DMS153 treated with DMSO at 0.1 percent for 48 hours (cell line): ENCODE data around the gene ASCL5.

Experiments used
- DNase-seq: peaks from one replicate; lab custom pipeline; 2025; ENCODE audit not compliant: unreplicated experiment; lab: John Stamatoyannopoulos, UW

ASCL5 gene

DNA sequence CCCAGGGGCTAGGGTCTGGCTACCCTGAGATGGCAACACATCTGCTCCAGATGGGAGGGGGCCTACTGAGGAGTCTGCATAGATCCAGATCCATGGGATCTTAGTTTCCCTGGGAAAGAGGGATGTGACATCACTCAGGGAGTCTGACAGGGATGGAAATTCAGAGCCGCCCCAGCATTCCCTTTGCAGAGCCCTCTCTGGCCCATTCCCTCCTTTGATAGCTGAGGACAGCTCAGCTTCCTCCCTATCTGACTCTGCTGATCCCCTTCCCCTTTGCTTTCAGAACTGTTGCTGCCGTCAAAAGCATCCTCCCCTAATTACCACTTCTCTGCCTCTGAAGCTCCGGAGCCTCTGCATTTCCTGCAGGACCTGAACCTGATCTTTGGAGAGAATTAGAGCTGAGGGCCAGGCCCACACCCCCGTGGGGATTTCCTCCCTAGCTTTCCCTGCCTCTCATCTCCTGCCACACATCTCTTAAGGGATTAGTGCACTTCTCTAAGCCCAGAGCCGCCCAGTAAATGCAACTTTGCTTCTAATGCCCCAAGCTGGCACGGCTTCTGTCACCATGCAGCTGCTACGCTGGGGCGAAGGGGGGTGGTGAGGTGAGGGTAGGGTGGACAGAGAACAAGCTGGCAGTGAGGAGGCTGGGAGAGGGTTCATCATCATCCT lies 9.5 kb upstream of the ASCL5 start:
- DNase-seq: no peak

DNA sequence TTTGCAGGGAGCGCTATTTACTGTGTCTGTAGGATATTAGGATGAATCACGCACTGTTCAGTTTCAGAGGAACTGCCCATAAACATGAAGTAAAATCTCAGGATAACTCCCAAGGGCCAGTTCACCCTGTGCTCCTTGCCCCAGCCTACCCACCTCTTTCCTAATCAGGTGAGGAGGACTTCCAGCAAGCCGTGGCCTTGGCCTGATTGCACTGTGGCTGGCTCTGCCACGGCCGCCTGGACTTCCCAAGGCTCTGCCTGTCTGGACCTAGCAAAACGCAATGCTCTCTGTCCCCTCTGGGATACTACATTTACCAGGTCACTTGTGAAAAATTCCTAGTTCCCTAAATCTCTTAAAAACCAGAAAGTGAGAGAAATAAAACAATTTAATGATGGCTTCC lies 7.4 kb upstream of the ASCL5 start:
- DNase-seq: no peak

DNA sequence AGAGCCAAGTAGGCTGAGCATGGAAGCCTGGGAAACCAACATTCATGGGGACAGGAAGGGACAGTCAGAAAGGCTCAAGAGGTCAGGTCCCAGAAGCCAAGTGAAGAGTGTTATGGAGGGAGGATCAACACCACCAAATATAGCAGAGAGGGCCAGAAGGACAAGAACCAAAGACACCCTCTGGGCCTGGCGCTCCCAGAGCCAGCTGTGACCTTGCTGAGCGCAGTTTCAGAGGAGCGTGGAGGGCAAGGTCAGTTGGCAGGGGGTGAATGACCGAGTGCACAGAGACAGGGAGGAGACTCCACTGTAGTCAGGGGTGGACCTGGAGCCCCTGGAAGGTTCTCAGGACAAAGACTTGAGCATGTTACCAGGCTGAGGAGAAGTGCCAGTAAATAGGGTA lies 4.4 kb upstream of the ASCL5 start:
- DNase-seq: no peak

DNA sequence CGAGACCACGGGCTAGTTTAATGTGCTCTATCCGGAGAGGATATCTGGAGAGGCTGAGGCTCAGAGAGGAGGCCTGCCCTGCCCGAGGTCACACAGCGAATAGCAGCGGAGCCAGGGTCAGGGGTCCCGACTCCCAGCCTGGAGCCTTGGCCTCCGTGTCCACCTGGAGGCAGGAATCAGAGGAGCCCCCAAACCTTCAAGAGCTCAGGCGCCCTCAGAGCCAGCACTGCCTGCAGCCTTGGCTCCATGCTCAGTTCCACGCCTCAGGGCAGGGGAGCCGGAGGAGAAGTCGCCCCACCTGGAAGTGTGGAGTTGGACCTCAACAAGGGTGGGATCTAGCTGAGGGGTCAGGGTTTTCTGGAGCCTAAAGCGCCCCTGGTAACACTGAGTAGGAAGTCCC lies 2.0 kb upstream of the ASCL5 start:
- no peak for DNase-seq

DNA sequence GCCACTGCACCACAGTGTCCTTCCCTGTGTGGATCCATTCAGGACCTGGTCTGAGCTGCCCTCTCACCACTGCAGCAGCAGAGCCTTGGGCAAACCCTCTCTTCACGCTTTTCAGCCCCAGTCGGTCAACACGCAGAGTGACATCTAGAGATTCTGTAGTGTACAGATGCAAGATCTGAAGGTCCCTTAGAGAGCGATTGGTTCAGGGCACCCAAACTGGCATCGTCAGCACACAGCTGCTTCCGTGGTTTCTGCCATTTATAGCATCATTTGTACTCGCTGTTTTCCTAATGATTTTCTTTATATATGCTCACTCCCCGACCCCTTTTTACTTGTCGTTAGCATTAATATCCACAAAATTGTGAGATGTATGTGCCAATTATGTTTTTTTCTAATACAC lies 1.5 kb upstream of the ASCL5 start:
- DNase-seq: no peak

DNA sequence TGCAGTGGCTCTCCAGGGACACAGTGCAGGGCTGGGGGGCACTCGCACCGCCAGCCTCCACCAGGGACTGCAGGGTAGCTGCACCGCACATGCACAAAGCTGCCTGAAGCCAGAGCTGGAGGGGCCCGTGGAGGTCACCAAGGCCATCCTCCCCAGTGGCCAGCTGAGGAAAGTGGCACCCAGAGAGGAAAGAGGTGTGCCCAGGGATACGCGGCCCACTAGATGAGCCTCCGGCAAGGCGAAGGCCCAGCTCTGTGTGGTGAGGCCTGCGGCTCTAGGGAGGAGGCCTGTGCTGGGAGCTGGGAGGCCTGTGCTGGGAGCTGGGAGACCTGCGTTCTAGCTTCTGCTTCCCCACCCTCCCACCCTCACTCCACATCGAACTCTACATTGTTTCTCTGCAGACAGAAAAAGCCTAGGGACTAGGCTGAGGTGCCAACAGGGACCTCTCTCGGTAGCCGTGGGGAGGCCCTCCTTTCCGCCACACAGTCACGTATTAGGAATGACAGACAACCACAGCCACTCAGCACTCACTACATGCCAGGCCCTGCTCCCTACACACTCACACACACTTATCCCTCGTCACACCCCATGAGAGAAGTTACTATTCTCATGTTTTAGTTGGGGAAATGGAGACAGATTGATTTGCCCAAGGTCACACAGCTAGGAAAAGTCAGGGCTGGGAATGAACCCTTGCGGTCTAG lies 921 bp upstream of the ASCL5 start:
- no peak for DNase-seq

DNA sequence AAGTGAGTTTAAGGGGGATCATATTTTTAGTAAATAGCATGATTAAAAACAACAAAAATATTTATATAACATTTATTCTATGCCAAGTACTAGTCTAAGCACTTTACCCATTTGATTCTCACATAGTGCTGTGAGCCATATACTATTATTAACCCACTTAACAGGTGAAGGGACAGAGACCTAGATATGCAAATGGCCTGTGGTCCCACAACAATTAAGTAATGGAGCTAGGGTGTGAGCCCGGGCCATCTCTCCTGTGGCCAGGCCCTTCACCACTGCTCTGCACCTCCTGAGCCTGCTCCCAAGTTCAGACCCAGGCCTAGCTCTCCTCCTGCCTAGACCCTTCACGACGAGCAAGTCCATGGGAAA lies 537 bp downstream of the ASCL5 start:
- no peak for DNase-seq

DNA sequence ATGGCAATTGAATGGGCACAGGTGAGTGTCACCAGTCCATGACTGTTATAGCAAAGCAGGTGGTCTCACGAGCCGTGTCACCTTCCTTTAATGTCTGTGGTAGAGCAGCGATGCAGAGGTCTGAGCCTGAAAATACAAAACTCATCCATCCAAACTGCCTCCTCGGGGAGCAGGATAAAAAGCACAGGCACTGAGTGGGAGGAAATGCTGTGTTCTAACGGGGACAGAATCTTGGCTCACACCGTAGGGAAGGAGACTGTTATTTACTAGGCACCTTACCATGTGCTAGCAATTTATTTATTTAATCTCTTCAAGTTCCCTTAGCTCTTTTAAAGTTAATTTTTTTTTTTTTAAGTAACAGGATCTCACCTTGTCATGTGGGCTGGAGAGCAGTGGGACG lies 1.2 kb downstream of the ASCL5 start:
- DNase-seq: no peak

DNA sequence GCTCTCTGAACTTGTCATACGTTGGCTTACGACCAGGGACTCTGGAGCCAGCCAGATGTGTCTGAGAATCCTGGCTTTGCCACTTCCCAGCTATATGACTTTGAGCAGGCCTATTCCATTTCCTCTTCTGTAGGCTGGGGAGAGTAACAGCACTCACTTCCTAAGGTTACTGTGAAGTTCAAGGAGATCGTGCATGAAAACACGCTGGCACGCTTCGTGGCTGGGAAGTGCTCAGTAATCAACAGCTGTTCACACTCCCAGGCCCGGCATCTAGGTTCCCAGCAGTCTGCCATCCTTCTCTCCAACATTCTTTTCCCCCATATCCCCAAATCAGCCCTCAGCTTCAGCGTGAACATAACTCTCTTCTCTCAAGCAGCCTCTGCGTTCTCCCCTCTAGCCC lies 2.0 kb downstream of the ASCL5 start:
- DNase-seq: no peak

DNA sequence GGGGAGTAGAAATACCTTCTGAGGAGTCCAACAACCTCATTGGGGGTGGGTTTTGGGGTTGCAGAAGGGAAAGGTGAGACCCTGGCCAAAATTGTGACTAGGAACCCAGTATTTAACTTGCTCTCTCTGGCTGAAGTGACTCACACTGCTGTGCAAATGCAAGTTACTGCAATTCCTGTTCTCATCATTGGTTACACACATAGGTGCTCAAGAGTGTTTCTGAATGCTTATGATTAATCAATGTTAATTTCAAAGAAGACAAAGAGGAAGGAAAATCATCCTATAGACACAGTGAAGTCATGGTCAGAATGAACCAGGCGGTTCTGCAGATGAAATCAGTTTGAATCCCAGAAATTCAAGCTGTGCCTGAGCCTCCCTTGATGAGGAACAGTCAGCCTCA lies 3.1 kb downstream of the ASCL5 start:
- DNase-seq: no peak

DNA sequence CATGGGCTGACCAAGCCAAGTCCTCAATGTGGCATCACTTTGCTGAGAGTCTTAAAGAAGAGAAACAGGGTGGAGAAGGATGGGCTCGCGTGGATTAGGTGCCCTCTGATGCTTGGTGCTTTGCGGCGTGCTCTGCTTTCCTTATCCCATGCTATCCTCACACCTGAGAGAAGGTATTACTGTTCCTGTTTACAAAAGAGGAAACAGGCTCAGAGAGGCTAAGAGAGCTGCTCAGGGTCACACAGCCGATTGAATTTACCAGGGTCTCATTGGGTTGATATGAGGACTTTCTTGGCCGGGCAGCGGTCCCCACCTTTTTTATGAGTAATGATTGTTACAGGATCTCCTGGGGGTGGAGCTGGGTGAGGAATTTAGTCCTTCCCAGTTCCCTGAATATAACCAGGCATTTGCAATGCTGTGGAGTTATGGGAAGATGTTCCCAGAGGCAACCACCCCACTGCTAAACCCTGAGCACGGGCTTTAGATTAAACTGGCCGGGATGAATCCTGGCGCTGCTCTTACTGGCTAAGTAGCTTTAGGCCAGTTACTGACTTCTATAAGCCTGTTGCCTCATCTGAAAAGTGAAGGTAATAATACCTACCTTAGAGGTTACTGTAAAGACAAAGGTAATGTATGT lies 4.5 kb downstream of the ASCL5 start:
- DNase-seq: no peak

DNA sequence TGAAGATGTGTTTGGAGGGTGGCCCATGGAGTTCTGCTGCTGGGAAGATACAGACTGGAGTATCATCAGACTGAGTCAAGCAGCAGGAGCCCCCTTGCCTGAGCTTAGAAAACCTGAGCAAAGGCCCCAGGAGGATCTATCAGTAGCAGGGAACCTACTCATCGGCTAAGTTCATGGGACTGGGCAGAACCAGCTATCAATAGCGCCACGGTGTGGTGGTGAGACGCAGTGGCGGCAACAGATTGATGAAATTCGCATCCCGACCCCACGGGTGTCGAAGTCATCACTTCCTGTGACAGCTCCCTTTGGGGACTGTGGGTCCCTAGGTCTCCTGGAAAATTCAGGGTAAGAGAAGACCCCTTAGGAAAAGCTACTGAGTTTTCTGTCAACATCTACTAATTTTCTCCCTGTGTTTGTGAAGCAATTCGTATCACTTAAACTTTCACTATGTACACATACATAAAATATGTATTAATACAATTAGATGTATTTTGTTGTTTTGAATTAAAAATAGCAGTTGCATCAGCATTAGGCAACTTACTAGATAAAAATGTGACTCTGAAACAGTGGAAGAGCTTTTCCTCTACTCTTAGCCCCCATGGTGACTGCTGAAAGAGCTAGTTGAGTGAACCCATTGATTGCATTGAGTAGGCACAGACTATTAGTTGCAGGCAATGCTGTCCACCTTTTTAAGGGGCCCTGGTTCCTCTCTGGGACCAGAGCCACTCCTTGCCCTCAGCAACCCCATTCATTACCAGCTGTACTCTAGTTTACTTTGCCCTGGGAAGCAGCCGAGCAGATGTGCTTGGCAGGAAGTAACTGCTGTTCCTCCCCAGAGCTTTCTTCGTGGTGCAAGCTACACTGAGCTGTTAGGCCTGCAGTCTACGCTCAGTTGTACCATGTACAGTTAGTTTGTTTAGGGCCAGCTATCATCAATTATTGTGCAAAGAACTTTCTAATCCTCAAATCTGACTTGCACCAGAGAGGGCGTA lies 7.5 kb downstream of the ASCL5 start:
- DNase-seq: no peak

DNA sequence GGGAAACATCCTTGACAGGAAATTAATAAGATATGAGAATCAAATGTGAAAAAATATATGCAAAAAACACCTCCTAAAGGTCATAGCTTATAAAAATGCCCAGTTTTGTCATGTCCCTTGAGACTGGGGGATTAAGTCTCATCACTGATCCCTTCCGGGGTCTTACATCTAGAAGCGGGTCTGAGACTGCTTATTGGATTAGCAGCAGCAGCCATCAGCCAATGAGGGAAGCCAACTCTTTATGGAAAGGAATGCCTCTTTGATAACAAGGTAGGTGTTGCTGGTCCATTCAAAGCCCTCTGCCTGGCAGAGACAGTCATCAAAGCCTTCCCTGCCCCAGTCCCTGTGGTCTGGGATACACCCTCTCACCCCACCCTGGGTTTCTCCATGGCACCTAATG lies 10.9 kb downstream of the ASCL5 start:
- DNase-seq: no peak

DNA sequence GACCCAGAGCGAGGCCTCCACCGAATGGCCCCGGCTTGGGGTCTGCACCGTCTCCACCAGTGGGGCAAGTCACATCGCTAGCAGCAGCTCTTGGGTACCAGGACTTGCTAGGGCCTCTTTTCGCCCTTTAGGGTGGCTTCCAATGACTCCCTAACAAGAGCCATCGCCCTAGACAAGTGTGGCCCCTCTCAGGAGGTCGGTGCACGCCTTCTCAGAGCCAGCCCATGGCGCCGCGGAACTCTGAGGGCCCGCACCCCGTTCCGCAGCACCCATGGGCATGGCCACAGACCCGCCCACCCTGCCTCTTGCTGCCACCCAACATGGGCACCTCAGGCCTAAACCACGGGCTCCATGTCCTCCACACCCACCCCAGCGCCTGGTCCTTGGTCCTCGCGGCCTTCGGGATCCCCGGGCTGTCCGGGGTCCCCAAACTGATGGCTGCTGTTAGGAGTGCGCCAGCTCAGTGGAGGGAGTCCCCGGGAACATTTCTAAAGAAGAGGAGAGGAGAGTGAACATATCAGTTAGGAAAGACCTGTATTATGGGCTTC lies 11.5 kb downstream of the ASCL5 start:
- DNase-seq: no peak

DNA sequence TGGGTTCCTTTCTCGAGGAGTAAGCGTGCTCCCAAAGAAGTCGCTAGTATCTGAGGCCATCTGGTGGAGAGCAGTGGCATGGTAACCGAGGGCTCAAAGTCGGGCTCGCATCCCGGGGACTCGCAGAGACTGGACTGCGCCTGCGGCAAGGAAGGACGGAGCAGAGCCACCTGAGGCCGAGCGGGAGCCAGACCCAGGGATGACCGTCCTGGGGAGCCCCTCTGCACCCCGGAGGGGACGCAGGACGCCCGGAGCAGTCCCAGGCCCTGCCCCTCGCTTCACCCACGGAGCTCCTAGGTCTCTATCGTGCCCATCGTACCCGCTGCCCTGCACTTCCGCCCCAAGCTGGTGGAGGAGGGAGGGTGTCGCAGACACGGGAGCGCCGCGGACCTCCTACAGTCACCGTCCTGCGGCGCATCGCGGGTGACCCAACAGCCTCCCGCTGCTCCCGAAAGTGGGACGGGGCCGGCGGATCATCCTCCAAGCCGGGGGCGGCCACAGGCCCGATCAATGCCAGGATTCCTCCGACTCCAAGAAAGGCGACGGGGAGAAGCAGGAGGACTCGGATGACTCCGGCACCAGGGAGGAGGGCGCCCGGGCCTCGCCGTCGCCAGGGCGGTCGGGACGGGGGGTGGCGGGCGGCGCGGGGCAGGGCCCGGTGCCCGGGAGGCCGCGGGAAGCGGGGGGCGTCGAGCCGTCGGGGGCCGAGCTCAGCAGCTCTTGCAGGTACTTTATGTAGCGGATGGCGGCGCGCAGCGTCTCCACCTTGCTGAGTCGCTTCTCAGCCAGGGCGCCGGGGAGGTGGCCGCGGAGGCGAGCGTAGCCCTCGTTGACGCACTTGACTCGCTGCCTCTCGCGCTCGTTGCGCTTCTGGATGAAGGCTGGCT lies 12.5 kb downstream of the ASCL5 start:
- peak; percentile 99 for DNase-seq

DNA sequence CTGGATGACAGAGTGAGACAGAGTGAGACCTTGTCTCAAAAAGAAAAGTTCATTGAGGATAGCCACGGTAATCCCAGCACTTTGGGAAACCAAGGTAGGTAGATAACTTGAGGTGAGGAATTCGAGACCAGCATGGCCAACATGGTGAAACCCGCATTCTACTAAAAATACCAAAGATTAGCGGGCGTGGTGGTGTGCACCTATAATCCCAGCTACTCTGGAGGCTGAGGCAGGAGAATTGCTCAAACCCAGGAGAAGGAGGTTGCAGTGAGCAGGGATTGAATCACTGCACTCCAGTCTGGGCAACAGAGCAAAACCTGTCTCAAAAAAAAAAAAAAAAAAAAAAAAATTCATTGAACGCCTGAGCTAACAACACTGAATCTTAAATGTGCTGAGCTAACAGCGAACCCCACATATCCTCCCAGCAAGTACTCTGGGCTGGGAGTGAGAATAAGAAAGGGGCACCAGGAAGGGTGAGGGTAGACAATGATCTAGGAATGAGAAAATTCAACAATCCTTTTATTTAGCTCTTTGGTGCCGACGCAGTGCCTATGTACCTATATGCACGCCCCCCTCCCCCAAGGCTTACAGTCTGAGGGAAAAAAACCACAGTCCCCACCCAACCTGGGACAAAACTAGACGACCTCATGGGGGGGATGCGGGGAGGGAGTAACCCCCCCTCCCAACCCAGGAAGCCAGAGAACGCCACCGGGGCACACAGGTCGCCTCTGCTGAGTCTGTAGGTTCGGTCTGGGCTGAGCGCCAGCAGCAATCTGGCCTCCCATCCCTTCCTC lies 13.3 kb downstream of the ASCL5 start:
- no peak for DNase-seq

DNA sequence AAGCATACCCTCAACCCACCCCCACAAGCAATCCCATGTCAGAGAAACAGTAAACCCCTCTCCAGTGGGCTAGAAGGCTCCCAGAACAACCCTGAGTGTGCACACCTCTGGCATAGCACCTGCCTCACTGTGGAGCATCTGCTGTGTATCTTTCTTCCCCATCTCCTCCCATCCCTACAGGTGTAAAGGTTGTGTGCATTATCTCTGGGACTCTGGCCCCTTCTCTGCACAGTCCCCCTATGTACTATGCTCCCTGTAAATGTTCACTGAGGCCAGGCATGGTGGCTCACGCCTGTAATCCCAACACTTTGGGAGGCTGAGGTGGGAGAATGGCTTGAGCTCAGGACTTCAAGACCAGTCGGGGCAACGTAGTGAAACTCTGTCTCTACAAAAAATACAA lies 14.1 kb downstream of the ASCL5 start:
- DNase-seq: no peak

DNA sequence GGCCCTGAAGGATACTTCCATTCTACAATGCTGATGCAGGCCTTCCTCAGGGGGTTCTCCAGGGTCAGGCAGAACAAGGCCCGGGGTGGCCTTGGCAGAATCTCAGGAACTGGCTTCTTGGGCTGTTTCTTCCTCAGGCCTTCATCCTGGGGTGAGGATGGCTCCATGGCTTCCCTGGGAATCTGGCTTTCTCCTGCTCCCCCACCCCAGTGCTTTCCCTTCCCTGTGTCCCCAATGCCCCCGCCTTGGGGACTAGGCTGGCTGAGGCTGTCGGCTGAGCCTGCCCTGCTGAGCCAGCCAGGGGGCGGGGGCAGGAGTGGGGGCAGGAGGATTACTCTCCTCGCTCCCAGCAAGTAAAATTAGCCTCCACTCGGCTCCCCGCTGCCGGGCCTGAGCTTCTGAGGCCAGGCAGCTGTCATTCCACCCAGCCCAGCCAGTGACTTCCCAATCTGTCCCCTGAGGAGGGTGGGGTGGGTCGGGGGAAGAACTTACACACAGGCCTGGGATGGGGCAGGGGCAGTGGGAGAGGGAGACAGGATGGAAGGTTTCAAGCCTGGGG lies 14.7 kb downstream of the ASCL5 start, which contains the start of gene CACNA1S:
CACNA1S (minus strand) TSS at position 254 of the 559 bp plus-strand sequence; CDS start at position 167, 87 bp downstream.
- no peak for DNase-seq

DNA sequence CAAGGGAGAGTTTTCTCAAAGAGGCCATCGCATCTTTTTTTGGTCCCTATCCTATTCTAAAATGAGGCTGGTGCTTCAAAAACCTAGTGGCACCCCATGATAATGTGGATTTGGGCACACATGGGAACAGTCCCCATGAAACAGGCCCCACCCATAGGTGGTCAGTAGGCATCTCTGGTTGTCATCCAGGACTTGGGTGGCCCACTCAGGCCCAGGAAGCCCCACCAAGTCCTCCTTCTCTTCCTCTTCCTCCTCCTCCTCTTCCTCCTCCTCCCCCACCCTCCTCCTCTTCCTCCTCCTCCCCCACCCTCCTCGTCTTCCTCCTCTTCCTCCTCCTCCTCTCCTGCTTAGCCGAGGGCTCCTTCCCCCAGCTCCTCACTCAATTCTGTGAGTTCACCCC lies 15.3 kb downstream of the ASCL5 start:
- DNase-seq: no peak
